ENCODE measurements around the gene DNM1.

DNM1 gene

DNA sequence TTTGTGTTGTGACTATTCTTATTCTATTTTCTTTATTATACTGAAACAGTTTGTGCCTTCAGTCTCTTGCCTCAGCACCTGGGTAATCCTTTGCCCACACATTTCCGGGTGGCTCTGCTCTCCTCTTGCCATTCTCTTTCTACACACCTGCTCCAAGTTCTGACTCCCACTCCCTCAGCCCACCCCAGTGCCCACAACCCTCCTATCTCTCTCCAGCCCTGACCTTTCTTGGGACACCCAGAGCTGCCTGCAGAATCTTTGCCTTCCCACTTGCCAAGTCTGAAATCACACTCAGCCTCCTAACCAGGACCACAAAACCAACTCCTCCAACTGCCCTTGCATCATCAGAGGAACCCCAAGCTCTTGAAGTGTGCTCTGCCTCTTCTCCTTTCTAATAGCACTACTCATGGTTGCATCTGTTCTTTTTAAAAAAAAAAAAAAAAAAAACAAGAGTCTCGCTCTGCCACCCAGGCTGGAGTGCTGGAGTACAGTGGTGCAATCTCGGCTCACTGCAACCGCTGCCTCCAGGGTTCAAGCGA, 77.0 kb downstream of the DNM1 start:
- FAIRE-seq (no peak), DNase-seq (ENCODE audit: insufficient read length) (no peak)
- no peak for TF ChIP-seq POLR2A (IDR thresholded peaks at IDR 0.05; ENCODE audit: low read depth, low read length)
- no peak for TF ChIP-seq POLR2AphosphoS5 (IDR thresholded peaks at IDR 0.05; ENCODE audit: low read depth, low read length)
- no peak for TF ChIP-seq TAF1 (IDR thresholded peaks at IDR 0.05; ENCODE audit: borderline replicate concordance, low read depth, low read length)

DNA sequence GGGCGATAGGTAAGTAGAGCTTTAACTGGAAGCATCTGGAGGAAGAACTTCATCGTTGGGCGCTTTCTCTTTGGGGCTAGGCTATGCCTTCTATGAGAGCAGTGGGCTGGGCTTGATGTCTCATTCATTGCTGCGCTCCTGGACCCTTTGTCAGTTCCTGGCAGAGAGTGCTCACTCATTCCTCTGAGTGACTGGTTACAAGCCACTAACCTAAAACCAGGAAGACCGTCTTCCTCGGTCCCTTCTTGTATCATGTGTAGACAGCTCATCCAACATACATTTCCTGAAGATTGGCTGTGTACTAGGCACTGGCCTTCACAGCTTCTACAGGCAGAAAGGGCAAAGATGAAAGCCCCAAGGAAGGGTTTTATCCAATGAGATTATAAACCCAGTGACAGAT, 79.3 kb downstream of the DNM1 start:
- DNase-seq (ENCODE audit: insufficient read length) (no peak), FAIRE-seq (no peak)
- TF ChIP-seq POLR2A (IDR thresholded peaks at IDR 0.05; ENCODE audit: low read depth, low read length) (no peak), POLR2AphosphoS5 (IDR thresholded peaks at IDR 0.05; ENCODE audit: low read depth, low read length) (no peak), TAF1 (IDR thresholded peaks at IDR 0.05; ENCODE audit: borderline replicate concordance, low read depth, low read length) (no peak)

- DNase-seq (ENCODE audit: insufficient read length) (no peak), FAIRE-seq (no peak)
- no peak for TF ChIP-seq POLR2A (IDR thresholded peaks at IDR 0.05; ENCODE audit: low read depth, low read length)
- TF ChIP-seq TAF1 (IDR thresholded peaks at IDR 0.05; ENCODE audit: borderline replicate concordance, low read depth, low read length) = no peak
- no peak for TF ChIP-seq POLR2AphosphoS5 (IDR thresholded peaks at IDR 0.05; ENCODE audit: low read depth, low read length)
Measured at GRCh38 chr9:128285033-128285784, 82.0 kb downstream of the DNM1 start.

DNA sequence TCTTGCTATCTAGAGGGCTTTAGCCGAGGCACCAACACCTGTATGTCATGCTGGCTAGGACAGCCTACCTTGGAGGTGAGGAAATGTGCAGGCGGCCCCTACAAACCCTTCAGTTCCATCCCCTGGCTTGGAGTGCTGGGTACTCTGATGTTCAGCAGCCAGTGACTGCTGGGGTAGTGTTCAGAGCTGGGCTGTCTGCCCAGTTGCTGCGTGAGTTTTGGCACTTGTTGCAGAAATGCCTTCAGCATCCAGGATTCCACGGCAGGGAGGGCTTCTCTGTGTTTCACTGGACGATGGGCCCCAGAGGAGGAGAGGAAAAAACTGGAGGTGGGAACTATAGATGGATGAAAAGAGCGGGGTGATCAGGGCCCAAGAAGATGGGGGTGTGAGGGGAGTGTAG, 83.3 kb downstream of the DNM1 start:
- DNase-seq (ENCODE audit: insufficient read length) = no peak
- FAIRE-seq = no peak
- no peak for TF ChIP-seq POLR2A (IDR thresholded peaks at IDR 0.05; ENCODE audit: low read depth, low read length)
- no peak for TF ChIP-seq TAF1 (IDR thresholded peaks at IDR 0.05; ENCODE audit: borderline replicate concordance, low read depth, low read length)
- TF ChIP-seq POLR2AphosphoS5 (IDR thresholded peaks at IDR 0.05; ENCODE audit: low read depth, low read length) = no peak

GRCh38 chr9:128288273-128289004, 85.3 kb downstream of the DNM1 start:
- TF ChIP-seq POLR2AphosphoS5 (IDR thresholded peaks at IDR 0.05; ENCODE audit: low read depth, low read length) (no peak), TAF1 (IDR thresholded peaks at IDR 0.05; ENCODE audit: borderline replicate concordance, low read depth, low read length) (no peak), POLR2A (IDR thresholded peaks at IDR 0.05; ENCODE audit: low read depth, low read length) (no peak)
- DNase-seq (ENCODE audit: insufficient read length) (no peak), FAIRE-seq (no peak)

DNA sequence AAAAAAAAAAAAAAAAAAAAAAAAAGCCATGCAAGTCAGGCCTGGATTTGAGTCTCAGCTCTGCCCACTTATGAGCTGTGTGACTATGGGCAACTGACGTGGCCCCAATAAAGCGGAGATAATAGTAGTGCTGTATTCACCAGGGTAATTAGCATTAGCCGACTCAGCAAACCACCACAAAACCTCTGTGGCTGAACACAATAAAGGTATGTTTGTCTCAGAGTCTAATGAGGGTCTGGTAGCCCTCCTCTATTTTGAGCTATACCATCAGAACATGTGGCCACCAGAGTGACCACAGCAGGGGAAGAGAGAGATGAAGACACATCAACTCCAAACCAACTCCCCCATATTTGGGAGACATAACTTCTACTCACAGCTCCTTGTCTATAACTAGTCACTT, 88.8 kb downstream of the DNM1 start:
- no peak for TF ChIP-seq POLR2AphosphoS5 (IDR thresholded peaks at IDR 0.05; ENCODE audit: low read depth, low read length)
- no peak for TF ChIP-seq TAF1 (IDR thresholded peaks at IDR 0.05; ENCODE audit: borderline replicate concordance, low read depth, low read length)
- no peak for TF ChIP-seq POLR2A (IDR thresholded peaks at IDR 0.05; ENCODE audit: low read depth, low read length)
- DNase-seq (ENCODE audit: insufficient read length) = no peak
- FAIRE-seq = no peak

- FAIRE-seq = no peak
- DNase-seq (ENCODE audit: insufficient read length) = no peak
- TF ChIP-seq POLR2A (IDR thresholded peaks at IDR 0.05; ENCODE audit: low read depth, low read length) = no peak
- TF ChIP-seq POLR2AphosphoS5 (IDR thresholded peaks at IDR 0.05; ENCODE audit: low read depth, low read length) = no peak
- no peak for TF ChIP-seq TAF1 (IDR thresholded peaks at IDR 0.05; ENCODE audit: borderline replicate concordance, low read depth, low read length)
Measured at GRCh38 chr9:128293091-128293490, 89.9 kb downstream of the DNM1 start.

GRCh38 chr9:128294142-128294541, 91.0 kb downstream of the DNM1 start:
- FAIRE-seq = no peak
- TF ChIP-seq TAF1 (IDR thresholded peaks at IDR 0.05; ENCODE audit: borderline replicate concordance, low read depth, low read length) (no peak), POLR2AphosphoS5 (IDR thresholded peaks at IDR 0.05; ENCODE audit: low read depth, low read length) (no peak), POLR2A (IDR thresholded peaks at IDR 0.05; ENCODE audit: low read depth, low read length) (no peak)
- DNase-seq (ENCODE audit: insufficient read length) = no peak

GRCh38 chr9:128296340-128297220, 93.4 kb downstream of the DNM1 start:
- no peak for TF ChIP-seq TAF1 (IDR thresholded peaks at IDR 0.05; ENCODE audit: borderline replicate concordance, low read depth, low read length)
- no peak for TF ChIP-seq POLR2A (IDR thresholded peaks at IDR 0.05; ENCODE audit: low read depth, low read length)
- no peak for TF ChIP-seq POLR2AphosphoS5 (IDR thresholded peaks at IDR 0.05; ENCODE audit: low read depth, low read length)
- no peak for FAIRE-seq
- DNase-seq (ENCODE audit: insufficient read length) = no peak

DNA sequence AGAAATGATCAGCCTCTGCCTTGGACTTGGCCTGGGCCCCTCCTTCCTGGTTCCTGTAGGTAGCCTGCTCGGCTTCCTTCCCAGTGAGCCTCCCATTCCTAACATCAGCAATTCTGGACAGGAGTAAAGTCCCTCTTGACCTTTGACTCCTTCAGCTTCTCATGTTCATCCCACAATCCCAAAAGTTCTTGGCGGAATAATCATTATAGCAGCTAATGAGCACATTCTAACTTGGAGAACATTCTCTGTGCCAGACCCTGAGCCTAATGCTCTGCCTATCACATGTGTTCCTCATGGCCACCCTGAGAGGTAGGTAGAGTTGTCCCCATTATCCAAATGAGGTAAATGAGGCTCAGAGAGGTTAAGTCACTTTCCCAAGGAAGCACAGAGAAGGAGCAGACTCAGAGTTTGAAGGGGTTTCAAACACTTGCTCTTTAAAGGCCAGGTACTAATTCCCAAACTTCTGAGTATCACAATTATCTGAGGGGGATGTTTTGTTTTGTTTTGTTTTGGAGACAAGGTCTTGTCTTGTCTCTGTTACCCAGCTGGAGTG, 94.1 kb downstream of the DNM1 start:
- DNase-seq (ENCODE audit: insufficient read length) = no peak
- TF ChIP-seq POLR2AphosphoS5 (IDR thresholded peaks at IDR 0.05; ENCODE audit: low read depth, low read length) = no peak
- no peak for TF ChIP-seq TAF1 (IDR thresholded peaks at IDR 0.05; ENCODE audit: borderline replicate concordance, low read depth, low read length)
- TF ChIP-seq POLR2A (IDR thresholded peaks at IDR 0.05; ENCODE audit: low read depth, low read length) = no peak
- FAIRE-seq = no peak
